Mesodermal cell (in vitro differentiated cells): Measurements from ENCODE around the gene DPPA5.
"Not testable (repeated sequence)": the region's sequence is repeated elsewhere in the genome, so short reads cannot be mapped to it uniquely, and the experiment has no call there.

Source experiments
- H3K27ac ChIP-seq: 2 replicates; pipeline ENCODE4 v1.7.0; 2013; ENCODE audit warnings: mild to moderate bottlenecking, low read depth, low read length, moderate library complexity; ENCODE audit not compliant: severe bottlenecking
- H3K36me3 ChIP-seq: 2 replicates; pipeline ENCODE4 v1.7.1; 2013; ENCODE audit warnings: mild to moderate bottlenecking, low read length, moderate library complexity; ENCODE audit not compliant: control insufficient read depth, insufficient read depth
- H3K4me1 ChIP-seq: one replicate; pipeline ENCODE4 v1.7.1; 2013; ENCODE audit warnings: mild to moderate bottlenecking, low read length; ENCODE audit not compliant: insufficient read depth, control insufficient read depth, poor library complexity, severe bottlenecking
- H3K4me3 ChIP-seq: 2 replicates; pipeline ENCODE4 v1.7.0; 2013; ENCODE audit warnings: low read length, control low read depth, mild to moderate bottlenecking; ENCODE audit not compliant: insufficient read depth, poor library complexity, severe bottlenecking; ENCODE audit errors: extremely low read depth
- H3K9me3 ChIP-seq: 2 replicates; pipeline ENCODE4 v1.7.1; 2013; ENCODE audit warnings: mild to moderate bottlenecking, low read length, moderate library complexity; ENCODE audit not compliant: control insufficient read depth
- WGBS, 2 experiments: methylation state at CpG; one replicate each; pipeline ENCODE4 v1.1.5; 2013; ENCODE audit warnings: missing lambda C conversion rate in 2 of 2; ENCODE audit not compliant: insufficient coverage in 2 of 2; 5-methylcytosine and 5-hydroxymethylcytosine counted together

DPPA5 gene

GRCh38 chr6:73382462-73383113 is 28.5 kb upstream of the DPPA5 start:
- Histone ChIP-seq H3K4me3 (no peak overlapping the region), H3K4me1 (no peaks in the 10 kb centered on the region), H3K36me3 (no peaks in the 10 kb centered on the region), H3K9me3 (no peaks in the 10 kb centered on the region), H3K27ac (no peak overlapping the region)
- WGBS, 2 experiments: 88 to 92% methylated on average over 2 to 3 of the region's 6 CpGs

- not testable (repeated sequence) for H3K27ac ChIP-seq, H3K36me3 ChIP-seq, H3K9me3 ChIP-seq, H3K4me3 ChIP-seq, H3K4me1 ChIP-seq
- WGBS, 2 experiments: 91 to 93% methylated on average over 9 to 10 of the region's 10 CpGs
Observed at GRCh38 chr6:73381531-73381930, 27.5 kb upstream of the DPPA5 start.

GRCh38 chr6:73377225-73377624 is 23.1 kb upstream of the DPPA5 start:
- Histone ChIP-seq H3K9me3 (no peaks in the 10 kb centered on the region), H3K27ac (no peak overlapping the region), H3K4me1 (no peaks in the 10 kb centered on the region), H3K4me3 (no peak overlapping the region), H3K36me3 (no peaks in the 10 kb centered on the region)
- 100% methylated on average over 3 of the region's 3 CpGs; no CpG with 5 or more reads in 1 of the 2 experiments for WGBS, 2 experiments

- Histone ChIP-seq H3K4me1 (no peaks in the 10 kb centered on the region), H3K27ac (no peak overlapping the region), H3K4me3 (no peak overlapping the region), H3K9me3 (no peaks in the 10 kb centered on the region), H3K36me3 (no peaks in the 10 kb centered on the region)
- WGBS, 2 experiments: 78% methylated on average over 1 of the region's 1 CpG
Observed at GRCh38 chr6:73375216-73375615, 21.1 kb upstream of the DPPA5 start.

- Histone ChIP-seq H3K36me3 (no peaks in the 10 kb centered on the region), H3K27ac (no peak overlapping the region), H3K9me3 (no peaks in the 10 kb centered on the region), H3K4me1 (no peaks in the 10 kb centered on the region), H3K4me3 (no peak overlapping the region)
- 96% methylated on average over 9 to 10 of the region's 10 CpGs for WGBS, 2 experiments
Observed at GRCh38 chr6:73372516-73372915, 18.4 kb upstream of the DPPA5 start.

- Histone ChIP-seq H3K4me1 (no peaks in the 10 kb centered on the region), H3K36me3 (no peaks in the 10 kb centered on the region)
- WGBS, 2 experiments: 97 to 100% methylated on average over 1 to 3 of the region's 4 CpGs
Observed at GRCh38 chr6:73371984-73372383, 17.9 kb upstream of the DPPA5 start.

GRCh38 chr6:73369563-73369962 is 15.5 kb upstream of the DPPA5 start, which contains the start of gene OOEP:
TSS of gene OOEP (minus strand) at chr6:73369897. CDS start at chr6:73369792, 105 bp downstream.
- H3K4me3 ChIP-seq: no peak within 1 kb of the TSS
- 95 to 98% methylated on average over 27 to 36 of the region's 36 CpGs for WGBS, 2 experiments
- no peak within 1 kb of the TSS for H3K27ac ChIP-seq

More at GRCh38 chr6:73371984-73372383, 17.9 kb upstream of the DPPA5 start:
- H3K27ac ChIP-seq: no peak overlapping the region
- H3K4me3 ChIP-seq: no peak overlapping the region
- H3K9me3 ChIP-seq: no peaks in the 10 kb centered on the region

DNA sequence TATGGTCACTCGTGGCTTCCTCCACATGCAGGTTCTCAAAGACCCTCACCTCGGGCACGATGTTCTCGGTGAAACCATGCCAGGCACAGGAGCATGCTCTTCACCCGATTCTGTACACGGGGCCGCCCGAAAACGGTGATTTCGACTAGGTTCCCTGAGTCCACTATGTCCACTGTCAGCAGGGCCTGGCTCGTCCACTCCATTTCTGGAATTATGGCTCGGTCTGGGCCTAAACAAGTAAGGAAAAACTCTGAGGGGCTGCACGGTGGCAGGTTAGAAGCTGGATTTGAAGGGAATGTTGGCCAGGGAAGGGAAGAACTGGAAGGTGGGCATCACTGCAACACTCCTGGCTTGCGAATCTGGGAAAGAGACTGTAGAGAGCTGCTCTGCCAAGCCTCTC is 15.1 kb upstream of the DPPA5 start:
- H3K4me1 ChIP-seq: no peaks in the 10 kb centered on the region
- no peaks in the 10 kb centered on the region for H3K36me3 ChIP-seq
- no peaks in the 10 kb centered on the region for H3K9me3 ChIP-seq
- no peak overlapping the region for H3K4me3 ChIP-seq
- H3K27ac ChIP-seq: no peak overlapping the region
- WGBS, 2 experiments: 95% methylated on average over 13 to 14 of the region's 14 CpGs

More at GRCh38 chr6:73369563-73369962, 15.5 kb upstream of the DPPA5 start, which contains the start of gene OOEP:
- Histone ChIP-seq H3K36me3 (no peaks in the 10 kb centered on the region), H3K9me3 (no peaks in the 10 kb centered on the region), H3K4me1 (no peaks in the 10 kb centered on the region)

- Histone ChIP-seq H3K36me3 (no peaks in the 10 kb centered on the region), H3K9me3 (no peaks in the 10 kb centered on the region), H3K4me3 (no peak overlapping the region), H3K4me1 (no peaks in the 10 kb centered on the region), H3K27ac (no peak overlapping the region)
- WGBS, 2 experiments: 92% methylated on average over 3 of the region's 4 CpGs; no CpG with 5 or more reads in 1 of the 2 experiments
Observed at GRCh38 chr6:73368675-73369074, 14.6 kb upstream of the DPPA5 start.

DNA sequence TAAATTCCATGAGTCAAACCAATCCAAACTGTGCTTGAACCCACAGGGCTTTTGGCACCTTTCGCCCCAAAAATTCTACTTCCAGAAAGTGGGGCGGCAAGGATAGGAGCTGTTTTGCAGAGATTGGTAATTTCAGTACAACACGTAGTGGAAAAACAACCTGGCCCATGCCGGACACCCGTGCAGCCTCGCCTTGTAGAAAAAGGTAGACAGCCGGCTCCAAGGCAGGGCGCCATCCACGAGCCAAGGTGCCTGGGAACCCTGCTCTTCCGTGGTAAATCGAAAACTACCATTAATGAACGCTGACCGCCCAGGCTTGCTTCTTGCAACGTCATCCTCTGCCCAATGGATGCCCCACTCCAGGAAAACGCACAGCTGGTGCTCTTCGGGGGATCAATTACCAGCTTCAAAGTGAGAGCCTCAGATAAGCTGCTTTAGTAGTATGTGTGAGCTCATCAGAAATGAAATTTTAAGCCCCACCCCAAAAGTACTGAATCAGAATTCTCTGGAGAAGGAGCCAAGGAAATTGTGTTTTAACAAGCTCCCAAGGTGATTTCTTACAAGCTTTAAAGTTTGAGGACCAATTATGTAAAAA is 13.8 kb upstream of the DPPA5 start:
- Histone ChIP-seq H3K27ac (no peak overlapping the region), H3K36me3 (no peaks in the 10 kb centered on the region), H3K4me1 (no peaks in the 10 kb centered on the region), H3K9me3 (no peaks in the 10 kb centered on the region), H3K4me3 (no peak overlapping the region)
- 79 to 86% methylated on average over 16 of the region's 16 CpGs for WGBS, 2 experiments

DNA sequence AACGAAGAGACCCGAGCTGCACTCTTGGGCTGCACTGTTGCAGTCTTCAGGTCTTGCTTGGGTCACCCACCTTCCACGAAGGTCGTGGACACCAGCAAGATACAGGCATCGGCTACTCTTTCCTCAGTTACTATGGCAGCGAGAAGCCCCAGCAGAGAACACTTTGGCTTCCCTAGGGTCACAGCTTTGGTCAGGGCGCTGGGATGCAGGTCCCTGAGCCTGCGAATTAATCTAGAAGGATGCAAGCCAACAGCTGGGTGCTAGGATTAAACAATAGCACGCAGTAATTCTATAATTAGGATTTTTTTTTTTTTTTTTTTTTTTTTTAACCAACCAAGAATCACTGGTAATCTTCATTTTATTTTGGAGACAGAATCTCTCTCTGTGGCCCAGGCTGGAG is 10.5 kb upstream of the DPPA5 start:
- no peaks in the 10 kb centered on the region for H3K9me3 ChIP-seq
- no peaks in the 10 kb centered on the region for H3K4me1 ChIP-seq
- 91 to 98% methylated on average over 7 to 8 of the region's 9 CpGs for WGBS, 2 experiments
- H3K36me3 ChIP-seq: no peaks in the 10 kb centered on the region
- H3K27ac ChIP-seq: no peak overlapping the region
- H3K4me3 ChIP-seq: no peak overlapping the region
